Measurements from ENCODE around the gene DNAJC4.

Gene DNAJC4

DNA sequence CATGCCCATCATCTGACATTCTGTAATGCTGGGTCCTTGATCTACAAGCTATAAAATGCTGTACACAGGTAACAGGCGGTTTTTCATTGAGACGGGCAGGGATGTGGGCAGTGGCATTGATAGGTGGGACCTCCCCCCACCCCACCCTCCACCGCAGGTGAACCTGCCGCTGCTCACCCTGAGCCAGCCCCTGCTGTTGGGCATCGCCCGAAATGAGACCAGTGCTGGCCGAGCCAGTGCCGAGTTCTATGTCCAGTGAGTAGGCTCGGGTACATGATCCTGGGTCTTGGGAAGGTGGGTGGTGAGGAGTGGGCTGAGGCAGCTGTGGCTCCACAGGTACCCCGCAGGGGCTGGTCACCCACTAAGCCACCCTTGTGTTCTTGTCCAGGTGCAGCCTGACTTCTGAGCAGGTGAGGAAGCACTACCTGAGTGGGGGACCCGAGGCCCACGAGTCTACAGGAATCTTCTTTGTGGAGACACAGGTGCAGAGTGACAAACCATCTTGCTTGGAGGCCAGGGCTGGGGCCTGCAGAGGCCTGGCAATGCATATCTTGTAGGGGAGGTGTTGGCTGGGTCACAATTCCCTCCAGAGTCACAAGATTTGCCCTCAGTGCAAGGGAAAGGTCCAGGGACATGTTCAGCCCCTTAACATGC, 1.1 kb upstream of the DNAJC4 start:
- DNase-seq (ENCODE audit: low spot score), result no peak

- DNase-seq (ENCODE audit: low spot score), result no peak
These were observed 591 bp upstream of the DNAJC4 start for GRCh38 chr11:64229744-64230170.

DNA sequence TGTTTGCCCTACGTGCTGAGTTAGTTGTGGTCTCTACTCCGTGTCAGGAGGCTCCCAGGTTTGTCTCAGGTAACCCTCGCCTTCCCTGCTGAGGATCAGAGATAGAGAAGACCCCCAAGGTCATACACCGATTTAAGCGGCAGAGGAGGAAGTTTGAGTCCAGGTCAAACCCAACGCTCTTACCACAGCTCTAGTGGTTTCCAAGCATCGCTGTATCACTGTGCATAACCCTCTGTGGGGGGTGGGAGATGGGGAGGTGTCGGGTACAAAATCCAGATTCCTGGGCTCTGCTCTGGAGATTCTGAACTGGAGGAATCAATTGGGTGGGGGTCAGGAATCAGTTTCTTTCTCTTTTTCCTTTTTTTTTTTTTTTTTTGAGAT, 627 bp downstream of the DNAJC4 start:
- no peak for DNase-seq (ENCODE audit: low spot score)

DNA sequence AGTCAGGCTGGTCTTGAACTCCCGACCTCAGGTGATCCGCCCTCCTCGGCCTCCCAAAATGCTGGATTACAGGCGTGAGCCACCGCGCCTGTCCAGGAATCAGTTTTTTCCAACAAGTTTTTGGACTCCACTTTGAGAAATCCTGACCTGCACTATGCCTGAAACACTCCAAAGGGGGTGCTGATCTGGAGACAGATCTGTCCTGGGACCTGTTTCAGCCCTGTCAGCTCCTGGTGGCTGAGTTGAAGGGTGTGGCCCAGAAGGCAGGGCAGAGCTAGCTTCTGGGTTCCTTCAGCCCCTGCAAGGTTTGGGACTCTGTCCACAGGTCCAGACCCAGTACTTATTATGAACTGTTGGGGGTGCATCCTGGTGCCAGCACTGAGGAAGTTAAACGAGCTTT, 1.2 kb downstream of the DNAJC4 start:
- no peak for DNase-seq (ENCODE audit: low spot score)

GRCh38 chr11:64232182-64232966, 2.0 kb downstream of the DNAJC4 start:
- DNase-seq (ENCODE audit: low spot score), result no peak

- no peak for DNase-seq (ENCODE audit: low spot score)
These were observed 2.6 kb downstream of the DNAJC4 start for GRCh38 chr11:64232967-64233315.

- DNase-seq (ENCODE audit: low spot score), result no peak
These were observed 3.7 kb downstream of the DNAJC4 start, which contains the start of gene VEGFB for GRCh38 chr11:64233913-64234586. Gene VEGFB (plus strand): TSS chr11:64234584. CDS start chr11:64234834, 250 bp downstream.

- no peak for DNase-seq (ENCODE audit: low spot score)
These were observed 4.5 kb downstream of the DNAJC4 start for GRCh38 chr11:64234647-64235379.

DNA sequence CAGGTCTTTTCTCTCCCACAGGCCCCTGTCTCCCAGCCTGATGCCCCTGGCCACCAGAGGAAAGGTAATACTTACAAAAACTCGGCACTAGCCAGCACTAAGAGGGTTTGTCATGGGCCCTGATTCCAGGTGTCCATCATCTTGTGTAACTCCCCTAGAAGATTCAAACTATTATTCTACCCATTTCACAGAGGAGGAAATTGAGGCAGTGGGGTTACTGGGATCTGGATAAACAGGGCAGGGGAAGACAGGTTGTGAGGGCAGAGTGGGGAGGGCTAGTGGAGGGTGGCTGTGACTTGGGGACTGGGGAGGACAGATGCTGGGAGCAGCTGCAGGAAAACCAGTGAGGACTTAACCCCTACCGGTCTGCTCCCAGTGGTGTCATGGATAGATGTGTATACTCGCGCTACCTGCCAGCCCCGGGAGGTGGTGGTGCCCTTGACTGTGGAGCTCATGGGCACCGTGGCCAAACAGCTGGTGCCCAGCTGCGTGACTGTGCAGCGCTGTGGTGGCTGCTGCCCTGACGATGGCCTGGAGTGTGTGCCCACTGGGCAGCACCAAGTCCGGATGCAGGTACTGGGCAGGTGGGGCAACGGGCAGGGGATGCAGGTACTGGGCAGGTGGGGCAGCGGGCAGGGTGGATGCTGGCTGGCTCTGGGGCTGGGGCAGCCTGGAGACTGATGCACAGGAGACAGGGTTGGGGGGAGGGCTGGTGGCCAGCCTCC, 5.3 kb downstream of the DNAJC4 start:
- no peak for DNase-seq (ENCODE audit: low spot score)

DNA sequence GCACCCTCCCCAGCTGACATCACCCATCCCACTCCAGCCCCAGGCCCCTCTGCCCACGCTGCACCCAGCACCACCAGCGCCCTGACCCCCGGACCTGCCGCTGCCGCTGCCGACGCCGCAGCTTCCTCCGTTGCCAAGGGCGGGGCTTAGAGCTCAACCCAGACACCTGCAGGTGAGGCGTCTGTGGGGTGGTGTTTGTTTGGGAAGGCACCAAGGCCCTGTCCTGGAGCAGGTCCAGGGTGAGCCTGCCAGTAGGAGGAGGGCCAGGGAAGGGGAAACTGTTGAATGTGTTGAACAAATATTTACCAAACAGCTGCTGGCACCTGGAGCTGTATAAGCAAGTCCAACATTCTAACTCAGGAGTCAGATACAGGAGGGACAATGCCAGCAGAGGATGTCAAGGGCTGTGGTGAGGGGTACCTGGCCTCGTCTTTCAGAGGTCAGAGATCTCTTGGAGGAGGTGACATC, 7.2 kb downstream of the DNAJC4 start:
- DNase-seq (ENCODE audit: low spot score), result no peak

GRCh38 chr11:64238076-64238475, 7.7 kb downstream of the DNAJC4 start:
- no peak for DNase-seq (ENCODE audit: low spot score)

DNA sequence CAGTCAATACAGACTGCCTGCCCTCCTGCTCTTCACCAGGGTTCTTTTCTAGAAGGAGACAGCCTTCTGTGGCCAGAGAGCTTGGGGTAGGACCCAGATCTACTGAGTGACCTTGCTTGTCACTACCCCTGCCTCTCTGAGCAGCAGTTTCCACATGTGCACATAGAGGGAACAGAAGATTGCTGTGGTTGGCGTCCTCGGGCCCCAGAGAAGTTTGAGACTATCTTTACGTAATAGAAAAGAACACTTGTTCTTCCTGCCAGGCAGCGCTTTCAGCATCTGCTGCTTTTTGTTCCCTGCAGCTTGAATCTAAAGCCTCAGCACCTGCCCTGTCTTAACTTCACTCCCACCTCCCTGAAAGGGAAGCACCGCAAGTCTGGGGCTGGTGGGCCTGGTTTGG, 8.7 kb downstream of the DNAJC4 start:
- DNase-seq (ENCODE audit: low spot score), result no peak

DNA sequence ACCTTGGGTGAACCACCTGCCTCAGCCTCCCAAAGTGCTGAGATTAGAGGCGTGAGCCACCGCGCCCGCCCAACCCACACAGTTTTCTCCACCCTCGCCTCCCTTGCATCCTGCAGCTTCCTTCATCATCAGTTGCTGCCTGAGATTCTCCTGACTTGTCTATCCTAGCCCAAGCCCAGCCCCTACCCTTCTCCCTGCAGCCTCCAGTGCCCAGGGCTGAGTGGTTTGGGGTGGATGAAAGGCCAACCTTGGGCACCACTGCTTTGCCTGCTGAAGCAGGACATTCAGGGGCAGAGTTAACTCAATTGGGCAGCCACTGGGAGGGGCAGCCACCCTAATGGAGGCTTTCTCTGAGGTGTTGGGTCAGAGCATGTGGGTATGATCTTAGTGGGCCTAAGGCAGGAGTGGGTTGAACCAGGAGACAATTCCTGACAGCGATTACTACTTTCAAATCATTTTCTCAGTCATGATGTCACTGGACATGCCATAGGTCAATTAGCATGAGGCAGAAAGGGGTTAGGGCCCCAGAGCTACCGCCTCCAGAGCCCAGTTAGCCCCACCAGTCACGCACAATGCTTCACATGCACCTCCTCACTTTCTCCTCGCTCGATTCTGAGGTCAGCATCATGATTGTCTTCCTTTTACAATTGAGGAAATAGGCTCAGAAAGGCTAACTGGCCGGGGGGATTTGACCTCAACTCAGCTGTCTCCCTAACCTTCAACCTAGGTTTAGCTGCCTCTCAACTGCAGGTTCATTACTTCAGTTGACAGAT, 9.5 kb downstream of the DNAJC4 start:
- no peak for DNase-seq (ENCODE audit: low spot score)

DNA sequence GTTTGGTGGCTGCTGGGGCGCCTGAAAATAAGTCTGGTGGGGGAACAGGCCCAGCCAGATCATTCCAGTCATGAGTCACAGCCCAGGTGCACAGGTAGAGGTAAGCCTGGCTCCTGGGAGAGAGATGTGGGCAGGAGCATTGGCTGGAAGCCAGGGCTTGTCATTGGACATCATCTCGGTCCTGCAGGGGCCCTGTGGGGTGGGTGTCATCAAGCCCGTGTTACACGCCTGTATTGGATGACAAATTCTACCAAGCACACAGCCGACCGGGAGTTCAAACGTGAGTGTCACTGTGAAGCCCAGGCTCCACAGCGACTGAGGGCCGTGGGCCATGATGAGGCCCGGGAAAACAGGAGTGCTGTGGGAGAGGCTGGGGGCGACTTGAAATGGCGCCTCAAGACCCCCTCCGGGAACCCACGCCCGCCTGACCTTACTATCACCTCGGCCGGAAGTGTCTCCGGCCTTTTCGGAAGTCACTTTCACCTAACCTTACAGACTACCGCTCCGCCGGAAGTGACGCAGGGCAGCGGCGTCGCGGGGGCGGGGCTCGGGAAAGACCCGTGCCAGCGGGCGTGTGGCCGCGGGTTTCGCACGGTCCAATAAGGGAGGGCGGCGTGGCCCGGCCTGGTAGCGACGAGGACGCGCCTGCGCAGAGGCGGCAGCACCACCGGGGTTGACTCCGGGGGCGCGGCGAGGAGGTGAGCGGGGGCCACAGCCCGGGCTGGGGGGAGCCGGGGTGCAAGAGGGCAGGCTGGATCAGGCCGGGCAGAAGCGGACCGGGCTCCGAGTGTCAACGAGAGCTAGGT, 10.3 kb downstream of the DNAJC4 start, which contains the start of gene FKBP2:
TSS of gene FKBP2 (plus strand) at position 661 of the 806 bp plus-strand sequence. CDS start 1,293 bp downstream, outside the sequence.
- peak; percentile 97 for DNase-seq (ENCODE audit: low spot score)

DNA sequence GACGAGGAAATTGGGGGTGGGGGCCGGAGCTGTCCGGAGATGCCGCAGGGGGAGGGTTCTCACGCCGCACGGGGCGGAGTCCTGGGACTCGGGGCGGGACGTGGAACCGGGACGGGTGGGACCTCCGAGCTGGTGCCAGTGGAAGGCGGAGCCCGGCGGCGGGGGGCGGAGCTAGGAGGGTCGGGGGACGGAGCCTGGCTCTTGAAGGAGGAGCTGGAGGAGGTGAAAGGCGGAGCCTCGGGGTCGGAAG, 10.8 kb downstream of the DNAJC4 start:
- peak; percentile 99 for DNase-seq (ENCODE audit: low spot score)

DNA sequence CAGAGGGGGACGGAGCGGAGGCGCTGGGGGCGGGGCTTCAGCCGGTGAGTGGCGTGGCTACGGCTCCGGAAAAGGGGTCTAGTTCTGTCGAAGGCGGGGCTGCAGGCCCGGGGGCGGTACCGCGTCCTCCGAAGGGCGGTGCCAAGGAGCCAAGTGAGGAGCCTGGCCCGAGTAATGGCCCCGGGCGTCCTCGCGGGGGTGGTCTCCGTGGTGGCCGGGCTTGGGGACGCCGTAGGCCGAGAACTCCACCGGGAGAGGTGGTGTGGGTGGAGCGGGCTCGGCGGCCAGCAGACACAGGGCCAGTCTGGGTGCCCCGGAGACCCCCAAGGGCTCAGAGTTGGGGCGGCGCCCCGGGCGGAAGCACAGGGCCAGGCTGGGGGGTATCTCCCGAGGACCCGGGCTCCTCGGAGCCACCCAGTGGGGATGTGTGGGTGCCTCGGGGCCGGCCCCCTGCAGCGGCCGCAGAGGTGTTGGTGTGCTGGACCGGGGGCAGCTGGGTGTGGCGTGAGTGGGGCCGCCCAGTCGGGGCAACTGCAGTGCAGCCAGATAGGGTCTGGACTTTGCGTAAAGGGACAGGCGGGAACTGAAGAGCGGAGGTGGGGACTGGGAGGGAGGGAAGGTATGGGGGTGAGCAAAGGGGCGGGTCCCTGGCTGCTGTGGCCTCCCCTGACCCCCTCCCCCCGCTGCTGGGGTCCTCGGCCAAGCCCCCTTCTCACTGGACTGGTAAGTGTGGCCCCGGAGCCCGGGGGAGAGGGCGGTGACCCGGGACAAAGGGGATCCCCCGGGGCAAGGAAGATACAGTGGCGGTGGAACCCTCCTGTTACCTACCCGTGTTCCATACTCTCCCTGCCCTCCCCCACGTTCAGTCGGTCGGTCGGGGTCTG, 11.4 kb downstream of the DNAJC4 start:
- peak; percentile 68 for DNase-seq (ENCODE audit: low spot score)

- no peak for DNase-seq (ENCODE audit: low spot score)
These were observed 13.0 kb downstream of the DNAJC4 start for GRCh38 chr11:64243236-64243854.

- no peak for DNase-seq (ENCODE audit: low spot score)
These were observed 13.8 kb downstream of the DNAJC4 start for GRCh38 chr11:64244107-64244506.

DNA sequence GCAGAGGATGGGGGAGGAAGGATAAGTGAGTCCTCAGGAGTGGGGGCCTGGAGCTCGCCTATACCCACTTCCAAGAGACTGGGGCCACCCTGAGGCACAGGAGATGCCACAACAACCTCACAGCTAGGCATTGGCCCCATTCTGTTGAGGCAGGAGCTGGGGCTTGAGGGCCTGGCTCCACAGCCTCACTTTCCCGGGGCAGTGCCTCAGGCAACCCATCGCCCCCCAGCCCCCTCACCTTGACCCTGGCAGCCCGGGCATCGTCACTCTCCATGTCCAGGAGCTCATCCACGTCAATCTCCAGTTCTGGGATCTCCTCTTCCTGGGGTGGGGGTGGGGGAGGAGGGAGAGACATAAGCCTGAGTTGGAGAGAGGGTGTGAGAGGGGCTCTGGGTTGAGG, 14.6 kb downstream of the DNAJC4 start:
- no peak for DNase-seq (ENCODE audit: low spot score)

All from cerebellar cortex (tissue), 1 donor.